MM.1S (cell line): ENCODE results near the gene AQP12A.

ENCODE experiments used
- DNase-seq: peaks from one replicate; pipeline ENCODE4 v3.0.0-alpha.2; 2015
- H2AFZ ChIP-seq: fragments of 300-600 bp; sonication (generic); 2 replicates; pipeline ENCODE4 v1.6.0; 2016; ENCODE audit warnings: antibody characterized with exemption, low read length
- H3F3A ChIP-seq: fragments of 300-600 bp; sonication (generic); 2 replicates; pipeline ENCODE4 v1.6.1; 2016; ENCODE audit warnings: mild to moderate bottlenecking, antibody characterized with exemption, low read length, moderate library complexity, mixed read lengths; ENCODE audit not compliant: insufficient read depth
- H3K27ac ChIP-seq: fragments of 300-600 bp; sonication (generic); 2 replicates; pipeline ENCODE4 v1.5.1; 2016; ENCODE audit warnings: mild to moderate bottlenecking, low read length
- H3K27me3 ChIP-seq: fragments of 300-600 bp; sonication (generic); replicated peaks from 2 replicates; pipeline ENCODE4 v1.6.0; 2016; ENCODE audit warnings: low read length; ENCODE audit not compliant: insufficient read depth
- H3K36me3 ChIP-seq: fragments of 300-600 bp; sonication (generic); replicated peaks from 2 replicates; pipeline ENCODE4 v1.6.1; 2016; ENCODE audit warnings: mild to moderate bottlenecking, low read length, mixed read lengths; ENCODE audit not compliant: insufficient read depth
- H3K4me1 ChIP-seq: fragments of 300-600 bp; sonication (generic); 2 replicates; pipeline ENCODE4 v1.6.1; 2016; ENCODE audit warnings: low read length, mixed read lengths
- H3K4me2 ChIP-seq: fragments of 300-600 bp; sonication (generic); 2 replicates; pipeline ENCODE4 v1.6.0; 2016; ENCODE audit warnings: low read depth, low read length
- H3K4me3 ChIP-seq: fragments of 300-600 bp; sonication (generic); 2 replicates; pipeline ENCODE4 v1.5.1; 2016; ENCODE audit warnings: low read length, mixed read lengths
- H3K79me2 ChIP-seq: fragments of 300-600 bp; sonication (generic); 2 replicates; pipeline ENCODE4 v1.6.1; 2016; ENCODE audit warnings: mixed run types, low read length, mixed read lengths
- H3K9ac ChIP-seq: fragments of 300-600 bp; sonication (generic); 2 replicates; pipeline ENCODE4 v1.6.1; 2016; ENCODE audit warnings: low read length, mixed read lengths
- H3K9me2 ChIP-seq: fragments of 300-600 bp; sonication (generic); replicated peaks from 2 replicates; pipeline ENCODE4 v1.6.1; 2016; ENCODE audit warnings: mild to moderate bottlenecking, low read length, mixed read lengths; ENCODE audit not compliant: insufficient read depth
- H3K9me3 ChIP-seq: fragments of 300-600 bp; sonication (generic); replicated peaks from 2 replicates; pipeline ENCODE4 v1.6.1; 2016; ENCODE audit warnings: mild to moderate bottlenecking, low read length, mixed read lengths; ENCODE audit not compliant: insufficient read depth
- H4K20me1 ChIP-seq: fragments of 300-600 bp; sonication (generic); 2 replicates; pipeline ENCODE4 v1.6.1; 2016; ENCODE audit warnings: mild to moderate bottlenecking, low read length, moderate library complexity, mixed read lengths; ENCODE audit not compliant: insufficient read depth
- CTCF ChIP-seq: fragments of 300-600 bp; sonication (generic); IDR thresholded peaks from 2 replicates; pipeline ENCODE4 v1.5.1; 2016; ENCODE audit warnings: antibody characterized with exemption, low read length, mixed read lengths
- EZH2 ChIP-seq: fragments of 300-600 bp; sonication (generic); optimal IDR thresholded peaks from 2 replicates; pipeline ENCODE3; 2017; ENCODE audit warnings: low read depth, mild to moderate bottlenecking, antibody characterized with exemption, low read length, mixed read lengths
- EZH2phosphoT487 ChIP-seq: fragments of 300-600 bp; sonication (generic); IDR thresholded peaks from 2 replicates; pipeline ENCODE4 v1.6.1; 2018; ENCODE audit warnings: antibody characterized with exemption, low read length

AQP12A gene

GRCh38 chr2:240701091-240701735, 9.5 kb downstream of the AQP12A start:
- DNase-seq, result no peak
- no peaks in the 10 kb centered on the region for H3K9me2 ChIP-seq
- H3K36me3 ChIP-seq, result no peaks in the 10 kb centered on the region
- H3K9ac ChIP-seq, result no peak overlapping the region
- no peak for TF ChIP-seq CTCF
- no peak for TF ChIP-seq EZH2phosphoT487
- TF ChIP-seq EZH2, result no peak
- no peak overlapping the region for H3K4me2 ChIP-seq
- H3K4me3 ChIP-seq, result no peak overlapping the region
- H4K20me1 ChIP-seq, result no peaks in the 10 kb centered on the region
- H2AFZ ChIP-seq, result no peak overlapping the region
- no peak overlapping the region for H3K27ac ChIP-seq
- H3F3A ChIP-seq, result no peaks in the 10 kb centered on the region
- H3K79me2 ChIP-seq, result no peaks in the 10 kb centered on the region
- H3K9me3 ChIP-seq, result no peaks in the 10 kb centered on the region
- H3K4me1 ChIP-seq, result no peaks in the 10 kb centered on the region
- peaks cover 31% of the 10 kb centered on the region for H3K27me3 ChIP-seq

- TF ChIP-seq EZH2 (no peak), CTCF (no peak), EZH2phosphoT487 (no peak)
- Histone ChIP-seq H3K9ac (no peak overlapping the region), H2AFZ (no peak overlapping the region), H3K27me3 (peaks cover 38% of the 10 kb centered on the region), H3K36me3 (no peaks in the 10 kb centered on the region), H3K79me2 (no peaks in the 10 kb centered on the region), H3F3A (no peaks in the 10 kb centered on the region), H4K20me1 (no peaks in the 10 kb centered on the region), H3K27ac (no peak overlapping the region), H3K9me3 (no peaks in the 10 kb centered on the region), H3K4me1 (no peaks in the 10 kb centered on the region), H3K4me3 (no peak overlapping the region), H3K9me2 (no peaks in the 10 kb centered on the region), H3K4me2 (no peak overlapping the region)
- no peak for DNase-seq
Observed at GRCh38 chr2:240701736-240702639, 10.3 kb downstream of the AQP12A start.

GRCh38 chr2:240702640-240703011, 11.0 kb downstream of the AQP12A start:
- TF ChIP-seq CTCF (no peak), EZH2phosphoT487 (no peak), EZH2 (no peak)
- no peak overlapping the region for H2AFZ ChIP-seq
- H3K27ac ChIP-seq, result no peak overlapping the region
- no peak overlapping the region for H3K4me3 ChIP-seq
- no peak for DNase-seq
- H3K4me2 ChIP-seq, result no peak overlapping the region
- no peak overlapping the region for H3K9ac ChIP-seq
- peaks cover 45% of the 10 kb centered on the region for H3K27me3 ChIP-seq
- H3F3A ChIP-seq, result no peaks in the 10 kb centered on the region
- no peaks in the 10 kb centered on the region for H3K9me2 ChIP-seq
- H3K79me2 ChIP-seq, result no peaks in the 10 kb centered on the region
- H4K20me1 ChIP-seq, result no peaks in the 10 kb centered on the region
- no peaks in the 10 kb centered on the region for H3K9me3 ChIP-seq
- H3K4me1 ChIP-seq, result no peaks in the 10 kb centered on the region
- H3K36me3 ChIP-seq, result no peaks in the 10 kb centered on the region
